Suprapubic skin (tissue), 4 donors: Measurements from ENCODE around the gene MYO1E.

ENCODE experiments used
- EP300 ChIP-seq: sonication (generic); formaldehyde crosslinking; IDR thresholded peaks from one replicate; pipeline ENCODE4 v1.6.1; 2017; ENCODE audit warnings: antibody characterized with exemption
- POLR2AphosphoS5 ChIP-seq, 3 donors: sonication (generic); formaldehyde crosslinking; IDR thresholded peaks; one replicate each; pipeline ENCODE4 v1.6.1; 2017; ENCODE audit warnings: antibody characterized with exemption in 3 of 3
- TF ChIP-seq, protein P1 (sequence below), 2 donors: fragments of 200-600 bp in 1 of 2; fragments of 450-650 bp in 1 of 2; sonication (generic) in 1 of 2; IDR thresholded peaks; one replicate each; pipeline ENCODE4 v1.5.1; 2016 to 2019; ENCODE audit warnings: antibody characterized with exemption in 2 of 2, mild to moderate bottlenecking in 1 of 2, moderate library complexity in 1 of 2

DNA sequence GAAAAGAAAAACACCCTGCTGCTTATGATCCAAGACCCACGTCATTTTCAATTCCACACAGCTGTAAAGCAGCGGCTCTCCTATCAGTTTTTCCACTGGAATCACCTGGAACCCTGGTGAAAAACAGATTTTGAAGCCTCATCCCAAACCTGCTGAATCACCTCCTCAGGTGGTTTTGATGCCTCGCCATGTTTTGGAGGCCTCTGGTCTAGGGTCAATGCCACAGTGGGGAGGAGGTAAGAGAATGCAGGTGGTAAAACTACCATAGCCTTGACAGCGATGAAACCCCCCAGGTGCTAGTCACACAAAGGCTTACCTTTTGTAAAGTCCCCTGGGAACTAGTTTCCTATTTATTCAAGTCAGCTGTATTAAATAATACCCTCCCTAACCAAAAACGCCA, 24.8 kb downstream of the MYO1E start:
- TF ChIP-seq, protein P1, sequence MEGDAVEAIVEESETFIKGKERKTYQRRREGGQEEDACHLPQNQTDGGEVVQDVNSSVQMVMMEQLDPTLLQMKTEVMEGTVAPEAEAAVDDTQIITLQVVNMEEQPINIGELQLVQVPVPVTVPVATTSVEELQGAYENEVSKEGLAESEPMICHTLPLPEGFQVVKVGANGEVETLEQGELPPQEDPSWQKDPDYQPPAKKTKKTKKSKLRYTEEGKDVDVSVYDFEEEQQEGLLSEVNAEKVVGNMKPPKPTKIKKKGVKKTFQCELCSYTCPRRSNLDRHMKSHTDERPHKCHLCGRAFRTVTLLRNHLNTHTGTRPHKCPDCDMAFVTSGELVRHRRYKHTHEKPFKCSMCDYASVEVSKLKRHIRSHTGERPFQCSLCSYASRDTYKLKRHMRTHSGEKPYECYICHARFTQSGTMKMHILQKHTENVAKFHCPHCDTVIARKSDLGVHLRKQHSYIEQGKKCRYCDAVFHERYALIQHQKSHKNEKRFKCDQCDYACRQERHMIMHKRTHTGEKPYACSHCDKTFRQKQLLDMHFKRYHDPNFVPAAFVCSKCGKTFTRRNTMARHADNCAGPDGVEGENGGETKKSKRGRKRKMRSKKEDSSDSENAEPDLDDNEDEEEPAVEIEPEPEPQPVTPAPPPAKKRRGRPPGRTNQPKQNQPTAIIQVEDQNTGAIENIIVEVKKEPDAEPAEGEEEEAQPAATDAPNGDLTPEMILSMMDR (IDR thresholded peaks at IDR 0.05): no peak
- no peak for TF ChIP-seq EP300
- TF ChIP-seq POLR2AphosphoS5 (IDR thresholded peaks at IDR 0.05): no peak
